Transverse colon (tissue), 3 donors: Measurements from ENCODE around the gene DOCK1.

ENCODE experiments used
- POLR2A ChIP-seq: fragments of 450-650 bp; IDR thresholded peaks from one replicate; pipeline ENCODE4 v1.6.1; 2016; ENCODE audit warnings: antibody characterized with exemption, mild to moderate bottlenecking, moderate library complexity
- POLR2AphosphoS5 ChIP-seq, 3 donors: sonication (generic); formaldehyde crosslinking; IDR thresholded peaks; one replicate each; pipeline ENCODE4 v1.6.1; 2016; ENCODE audit warnings: antibody characterized with exemption in 3 of 3

- TF ChIP-seq POLR2A (no peak), POLR2AphosphoS5 (IDR thresholded peaks at IDR 0.05) (no peak)
Measured at GRCh38 chr10:126878594-126878993, 26.6 kb upstream of the DOCK1 start.
